GM12891 (cell line): Measurements from ENCODE around the gene HEPACAM2.

Experiments
- POLR2A ChIP-seq: IDR thresholded peaks from 2 replicates; pipeline ENCODE4 v1.6.1; 2011; ENCODE audit warnings: low read depth, low read length, control low read depth
- POLR2AphosphoS5 ChIP-seq: IDR thresholded peaks from 2 replicates; pipeline ENCODE4 v1.6.1; 2011; ENCODE audit warnings: low read depth, low read length, control low read depth
- POU2F2 ChIP-seq: IDR thresholded peaks from 2 replicates; pipeline ENCODE4 v1.6.1; 2011; ENCODE audit warnings: low read depth, mild to moderate bottlenecking, control low read depth, low read length, moderate library complexity

GRCh38 chr7:93226310-93226709 lies at the start of gene HEPACAM2:
- TF ChIP-seq POU2F2 (no peak), POLR2A (no peak), POLR2AphosphoS5 (no peak)
